ENCODE data around the gene ZDHHC11B. TPM values are rescaled to one million over a fixed set of nuclear protein-coding genes. Genes with fewer than 3 reads are reported as not detected.
"Not testable (repeated sequence)": the region's sequence is repeated elsewhere in the genome, so short reads cannot be mapped to it uniquely, and the experiment has no call there.

ZDHHC11B gene
- total RNA-seq, 1 donor from 2014 or later: 8.0 TPM

DNA sequence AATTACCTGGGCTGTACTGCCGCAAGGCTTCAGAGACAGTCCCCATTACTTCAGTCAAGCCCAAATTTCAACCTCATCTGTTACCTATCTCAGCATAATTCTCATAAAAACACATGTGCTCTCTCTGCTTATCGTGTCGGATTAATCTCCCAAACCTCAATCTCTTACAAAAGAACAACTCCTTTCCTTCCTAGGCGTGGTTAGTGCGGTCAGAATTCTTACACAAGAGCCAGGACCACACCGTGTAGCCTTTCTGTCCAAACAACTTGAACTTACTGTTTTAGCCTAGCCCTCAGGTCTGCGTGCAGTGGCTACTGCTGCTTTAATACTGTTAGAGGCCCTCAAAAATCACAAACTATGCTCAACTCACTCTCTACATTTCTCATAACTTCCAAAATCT is 78.4 kb downstream of the ZDHHC11B start:
- ATAC-seq; H3K4me1 ChIP-seq; intact Hi-C loops (cut with DNase I); H3K9me3 ChIP-seq; H3K27me3 ChIP-seq; H3K36me3 ChIP-seq; H3K4me3 ChIP-seq; DNase-seq; H3K27ac ChIP-seq: not testable (repeated sequence)

DNA sequence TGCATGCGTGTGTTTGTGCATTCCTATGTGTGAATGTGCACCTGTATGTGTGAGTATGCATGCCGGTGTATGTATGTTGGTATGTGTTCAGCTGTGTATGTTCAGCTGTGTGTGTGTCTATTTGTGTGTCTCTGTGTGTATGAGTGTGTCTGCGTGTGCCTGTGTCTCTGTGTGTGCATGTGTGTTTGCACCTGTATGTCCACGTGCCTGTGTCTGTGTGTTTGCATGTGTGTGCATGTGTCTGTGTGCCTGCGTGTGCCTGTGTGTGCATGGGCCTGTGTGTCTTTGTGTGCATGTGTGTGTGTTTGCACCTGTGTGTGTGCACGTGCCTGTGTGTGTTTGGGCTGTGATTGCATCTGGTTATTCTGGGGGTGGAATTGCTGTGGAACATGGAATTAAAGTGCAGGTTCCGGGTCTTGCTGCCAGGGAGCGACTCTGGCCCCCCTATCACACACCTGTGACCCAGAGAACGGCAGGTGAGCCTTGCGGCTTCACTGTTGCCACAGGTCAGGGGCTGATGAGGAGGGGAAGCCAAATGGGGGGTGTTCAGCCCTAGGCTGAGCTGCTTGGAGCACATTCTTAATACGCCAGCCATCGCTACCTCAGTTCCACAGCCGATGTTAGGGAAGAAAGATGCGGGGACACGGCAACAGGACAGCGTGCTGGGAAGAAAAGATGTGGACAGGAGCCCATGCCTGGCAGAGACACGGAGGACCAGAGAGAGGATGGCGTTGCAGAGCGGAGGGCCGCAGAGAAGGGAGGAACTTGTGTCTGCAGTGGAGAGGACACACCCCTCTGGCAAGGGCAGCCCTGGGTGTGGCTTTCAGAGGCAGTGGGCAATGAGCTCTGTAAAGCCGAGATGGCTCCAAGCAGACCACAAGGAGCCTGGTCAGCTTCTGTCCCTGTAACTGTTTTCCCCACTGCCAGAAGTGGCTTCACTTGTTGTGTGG is 87.5 kb downstream of the ZDHHC11B start:
- H3K27ac ChIP-seq; DNase-seq; H3K9me3 ChIP-seq; H3K27me3 ChIP-seq; H3K4me3 ChIP-seq; H3K36me3 ChIP-seq; H3K4me1 ChIP-seq; ATAC-seq; intact Hi-C loops (cut with DNase I): not testable (repeated sequence)

DNA sequence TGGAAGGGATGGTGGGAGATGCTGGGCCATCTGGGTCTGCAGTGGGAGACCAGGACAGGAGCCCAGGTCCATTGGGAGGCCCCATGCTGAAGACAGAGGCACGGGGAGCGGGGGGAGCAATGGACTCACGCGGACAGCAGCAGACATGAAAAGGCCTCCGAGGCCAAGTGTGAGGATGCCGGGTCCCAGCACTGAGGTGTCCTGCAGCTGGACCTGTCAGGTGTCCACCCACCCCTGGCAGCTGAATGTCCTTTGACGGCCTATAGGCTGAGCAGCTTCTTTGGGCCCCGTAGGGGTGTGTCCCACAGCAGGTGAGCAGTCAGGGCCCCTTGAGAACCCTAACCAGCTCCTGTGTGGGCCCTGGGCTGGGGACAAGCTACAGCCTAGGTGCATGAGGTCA is 88.3 kb downstream of the ZDHHC11B start:
- H3K4me1 ChIP-seq; H3K9me3 ChIP-seq; intact Hi-C loops (cut with DNase I); ATAC-seq; H3K4me3 ChIP-seq; H3K36me3 ChIP-seq; DNase-seq; H3K27me3 ChIP-seq; H3K27ac ChIP-seq: not testable (repeated sequence)

DNA sequence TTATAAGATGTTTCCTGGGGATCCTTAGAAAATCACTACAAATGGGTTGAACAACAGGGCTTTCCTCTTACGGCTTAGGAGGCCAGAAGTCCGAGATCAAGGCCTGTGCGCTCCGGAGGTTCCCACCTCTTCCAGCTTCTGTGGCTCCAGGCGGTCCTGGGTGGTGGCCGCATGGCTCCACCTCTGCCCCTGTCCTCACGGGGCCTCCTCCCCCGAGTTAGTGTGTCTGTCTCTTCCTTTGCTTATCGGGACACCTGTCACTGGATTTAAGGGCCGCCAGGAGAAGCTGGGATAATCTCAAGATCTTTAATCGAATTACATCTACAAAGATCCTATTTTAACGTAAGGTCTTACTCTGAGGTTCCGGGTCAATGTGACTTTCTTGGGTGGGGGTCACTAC is 89.1 kb downstream of the ZDHHC11B start:
- DNase-seq; intact Hi-C loops (cut with DNase I); ATAC-seq: not testable (repeated sequence)

GRCh38 chr5:694042-694431 is 90.5 kb downstream of the ZDHHC11B start:
- H3K36me3 ChIP-seq; intact Hi-C loops (cut with DNase I); H3K4me1 ChIP-seq; H3K27ac ChIP-seq; H3K9me3 ChIP-seq; H3K27me3 ChIP-seq: not testable (repeated sequence)
- ATAC-seq (peak; percentile 10), DNase-seq (peak; percentile 60)
- H3K4me3 ChIP-seq: peak overlapping the region; percentile 47

More for the DNA sequence above, 89.1 kb downstream of the ZDHHC11B start:
- not testable (repeated sequence) for H3K4me1 ChIP-seq, H3K27ac ChIP-seq, H3K27me3 ChIP-seq, H3K36me3 ChIP-seq, H3K9me3 ChIP-seq, H3K4me3 ChIP-seq

- H3K4me3 ChIP-seq: peak within 1 kb of the TSS; percentile 54
- peak within 1 kb of the TSS; percentile 17 for H3K27ac ChIP-seq
- ATAC-seq (peak; percentile 92), DNase-seq (peak; percentile 93)
- H3K9me3 ChIP-seq; H3K36me3 ChIP-seq; H3K27me3 ChIP-seq; H3K4me1 ChIP-seq; intact Hi-C loops (cut with DNase I): not testable (repeated sequence)
These were observed 91.1 kb downstream of the ZDHHC11B start, which contains the start of gene TPPP for GRCh38 chr5:693271-694041. TPPP (minus strand) TSS chr5:693352; CDS start chr5:678060, 15,292 bp downstream.

- H3K36me3 ChIP-seq; H3K9me3 ChIP-seq; H3K4me1 ChIP-seq; H3K27me3 ChIP-seq; intact Hi-C loops (cut with DNase I): not testable (repeated sequence)
- peak overlapping the region; percentile 17 for H3K27ac ChIP-seq
- peak overlapping the region; percentile 54 for H3K4me3 ChIP-seq
- DNase-seq (peak; percentile 63), ATAC-seq (peak; percentile 9)
These were observed 91.9 kb downstream of the ZDHHC11B start for GRCh38 chr5:692529-693041.

DNA sequence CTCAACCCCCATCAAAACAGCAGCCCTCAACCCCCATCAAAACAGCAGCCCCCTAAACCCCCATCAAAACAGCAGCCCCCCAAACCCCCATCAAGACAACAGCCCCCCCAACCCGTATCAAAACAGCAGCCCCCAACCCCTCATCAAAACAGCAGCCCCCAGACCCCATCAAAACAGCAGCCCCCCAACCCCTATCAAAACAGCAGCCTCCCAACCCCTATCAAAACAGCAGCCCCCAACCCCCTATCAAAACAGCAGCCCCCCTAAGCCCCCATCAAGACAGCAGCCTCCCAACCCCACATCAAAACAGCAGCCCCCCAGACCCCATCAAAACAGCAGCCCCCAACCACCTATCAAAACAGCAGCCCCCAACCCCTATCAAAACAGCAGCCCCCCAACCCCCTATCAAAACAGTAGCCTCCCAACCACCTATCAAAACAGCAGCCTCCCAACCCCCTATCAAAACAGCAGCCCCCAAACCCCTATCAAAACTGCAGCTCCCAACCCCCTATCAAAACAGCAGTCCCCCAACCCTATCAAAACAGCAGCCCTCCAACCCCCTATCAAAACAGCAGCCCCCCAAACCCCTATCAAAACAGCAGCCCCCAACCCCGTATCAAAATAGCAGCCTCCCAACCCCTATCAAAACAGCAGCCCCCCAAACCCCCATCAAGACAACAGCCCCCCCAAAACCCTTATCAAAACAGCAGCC is 92.6 kb downstream of the ZDHHC11B start:
- Histone ChIP-seq H3K4me1 (no peaks in the 10 kb centered on the region), H3K27ac (no peak overlapping the region), H3K36me3 (no peaks in the 10 kb centered on the region), H3K9me3 (no peaks in the 10 kb centered on the region), H3K4me3 (peak overlapping the region; percentile 54), H3K27me3 (no peaks in the 10 kb centered on the region)
- intact Hi-C loops (cut with DNase I): no loop called here
- DNase-seq: no peak
- no peak for ATAC-seq
- no peak for TF ChIP-seq CTCF (IDR thresholded peaks at IDR 0.05)

GRCh38 chr5:691049-691448 is 93.5 kb downstream of the ZDHHC11B start:
- H3K4me3 ChIP-seq; intact Hi-C loops (cut with DNase I); H3K4me1 ChIP-seq; H3K9me3 ChIP-seq; H3K27ac ChIP-seq; H3K27me3 ChIP-seq; H3K36me3 ChIP-seq: not testable (repeated sequence)
- DNase-seq (peak; percentile 65), ATAC-seq (peak; percentile 58)

DNA sequence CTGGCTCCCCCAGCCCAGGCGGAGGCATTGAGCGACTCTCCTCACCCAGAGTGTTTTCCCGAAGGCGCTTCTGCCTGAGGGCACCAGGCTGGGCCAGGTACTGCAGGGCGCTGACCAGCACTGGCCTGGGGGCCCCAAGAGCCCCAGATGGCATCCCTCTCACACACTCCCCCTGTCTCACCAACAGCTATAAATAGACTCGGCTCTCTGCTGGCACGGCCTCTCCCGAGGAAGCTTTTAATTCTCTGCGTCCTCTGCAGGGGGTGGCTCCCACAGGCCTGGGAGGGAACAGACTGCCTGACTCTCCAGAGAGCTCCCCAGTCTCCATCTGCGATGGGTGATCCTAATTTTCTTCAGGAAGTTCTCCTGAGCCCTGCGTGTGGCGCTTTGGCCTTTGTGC is 94.2 kb downstream of the ZDHHC11B start:
- H3K9me3 ChIP-seq; H3K36me3 ChIP-seq; intact Hi-C loops (cut with DNase I); ATAC-seq; H3K4me3 ChIP-seq; DNase-seq; H3K27me3 ChIP-seq; H3K4me1 ChIP-seq; H3K27ac ChIP-seq: not testable (repeated sequence)

DNA sequence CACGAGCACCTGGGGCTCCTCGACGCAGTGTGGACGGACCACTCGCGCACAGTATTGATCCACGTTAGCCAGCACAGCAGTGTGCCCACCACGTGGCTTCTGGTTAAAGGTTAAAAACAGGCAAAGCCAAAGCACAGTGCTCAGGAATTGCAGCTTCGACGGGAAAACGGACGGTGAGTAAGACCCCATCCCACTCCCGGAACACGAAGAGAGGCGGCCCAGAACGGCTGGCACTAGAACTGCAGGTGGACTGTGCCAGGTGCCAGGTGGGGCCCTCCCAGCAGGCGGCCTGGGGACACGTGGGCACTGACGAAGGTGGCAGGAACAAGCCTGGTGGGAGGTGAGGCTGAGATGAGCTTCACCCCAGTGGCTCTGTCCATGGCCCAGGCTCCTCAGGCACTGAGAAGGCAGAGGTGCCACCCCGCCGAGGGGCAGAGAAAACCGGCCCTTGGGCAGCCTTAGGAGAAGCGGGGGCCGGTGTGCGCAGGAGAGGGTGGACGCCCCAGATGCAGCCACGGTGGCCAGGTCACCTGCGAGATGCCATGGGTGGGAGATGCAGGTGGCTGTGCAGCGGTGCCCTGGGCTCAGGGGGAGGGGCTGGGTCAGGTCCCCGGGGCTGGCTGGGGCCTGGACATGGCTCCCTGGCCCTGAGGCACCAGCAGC is 96.0 kb downstream of the ZDHHC11B start:
- peak; percentile 36 for DNase-seq
- H3K27me3 ChIP-seq; intact Hi-C loops (cut with DNase I); H3K36me3 ChIP-seq; H3K9me3 ChIP-seq; H3K4me1 ChIP-seq; H3K4me3 ChIP-seq; ATAC-seq; H3K27ac ChIP-seq: not testable (repeated sequence)

DNA sequence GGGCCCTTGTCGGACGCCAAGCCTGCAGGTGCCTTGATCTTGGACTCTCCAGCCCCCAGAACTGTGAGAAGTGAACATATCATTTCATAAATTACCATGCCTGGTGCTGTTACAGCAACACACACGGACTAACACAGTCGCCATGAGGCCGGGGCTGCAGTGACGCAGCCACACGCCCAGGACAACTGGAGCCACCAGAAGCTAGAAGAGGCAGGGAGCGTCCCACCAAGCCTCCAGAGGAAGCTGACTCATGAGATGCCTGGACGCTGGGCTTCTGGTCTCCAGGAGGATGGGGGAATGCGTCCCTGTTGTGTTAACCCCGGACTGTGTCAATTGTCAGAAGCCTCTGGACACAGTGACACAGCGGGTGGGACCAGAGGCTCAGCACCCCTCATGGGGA is 97.6 kb downstream of the ZDHHC11B start:
- H3K36me3 ChIP-seq; H3K27me3 ChIP-seq; H3K27ac ChIP-seq; intact Hi-C loops (cut with DNase I); H3K4me1 ChIP-seq; ATAC-seq; H3K9me3 ChIP-seq; H3K4me3 ChIP-seq: not testable (repeated sequence)
- DNase-seq: peak; percentile 7

All from upper lobe of right lung (tissue), 1 donor.